HCT116 (cell line): ENCODE data around the gene CERKL. TPM values are rescaled to one million over a fixed set of nuclear protein-coding genes. Genes with fewer than 3 reads are reported as not detected.

Experiments
- ATAC-seq: fragments of 200-7000 bp; cut with Tn5 transposase; 2 replicates; pipeline ENCODE4 v1.9.1; 2020; ENCODE audit warnings: mild to moderate bottlenecking, moderate library complexity
- BruUV-seq: library from RNA; stranded (reverse); fragments of 400-500 nt; replicated peaks from 2 replicates; lab custom pipeline; 2021; lab: Mats Ljungman, UMichigan
- CTCF ChIA-PET: fragments of 300-600 bp; sonication (Branson Sonifier 250); formaldehyde crosslinking; loops from one replicate; lab custom pipeline; 2021; ENCODE audit warnings: antibody characterized with exemption; lab: Charles Lee
- POLR2A ChIA-PET: fragments of 300-600, 350-600 bp; sonication (Branson Sonifier 250); formaldehyde crosslinking; loops from one replicate; lab custom pipeline; 2021; ENCODE audit warnings: antibody characterized with exemption; lab: Charles Lee
- RAD21 ChIA-PET, 2 experiments: fragments of 300-600 bp; sonication (Branson Sonifier 250); formaldehyde crosslinking; loops; one replicate each; lab custom pipeline; 2023; ENCODE audit warnings: low total read pairs in 2 of 2; ENCODE audit not compliant: uncharacterized antibody in 2 of 2, unreplicated experiment in 2 of 2, low non-redundant PET in 1 of 2; lab: Charles Lee
- DNase-seq: peaks from one replicate; pipeline ENCODE4 v3.0.0-alpha.2; 2010; ENCODE audit warnings: low read depth, low spot score
- H2AFZ ChIP-seq: fragments of 200-600 bp; shearing (Covaris generic), sonication (generic); 2 replicates; pipeline ENCODE4 v1.6.1; 2017; ENCODE audit warnings: low read depth, mixed run types, mixed read lengths, antibody characterized with exemption, low read length; ENCODE audit not compliant: poor library complexity, severe bottlenecking
- H3K27ac ChIP-seq: 2 replicates; pipeline ENCODE4 v1.5.1; 2012; ENCODE audit warnings: low read depth, low read length
- H3K27me3 ChIP-seq: fragments of 200-600 bp; sonication (generic); 2 replicates; pipeline ENCODE4 v1.6.1; 2016; ENCODE audit warnings: mixed run types, low read length, mixed read lengths; ENCODE audit not compliant: insufficient read depth
- H3K36me3 ChIP-seq, 2 experiments: fragments of 200-500 bp in 1 of 2; fragments of 200-600 bp in 1 of 2; sonication (Bioruptor generic) in 1 of 2; sonication (generic) in 1 of 2; 2 replicates each; pipeline versions ENCODE4 v1.5.1 to v1.6.1; 2014 to 2016; ENCODE audit warnings: low read length in 2 of 2, inconsistent platforms in 1 of 2, mixed read lengths in 1 of 2, mixed run types in 1 of 2; ENCODE audit not compliant: insufficient read depth in 2 of 2, control insufficient read depth in 1 of 2
- H3K4me1 ChIP-seq, 2 experiments: fragments of 200-600 bp in 1 of 2; sonication (generic) in 1 of 2; 2 replicates each; pipeline versions ENCODE4 v1.5.1 to v1.6.1; 2012 to 2017; ENCODE audit warnings: low read length in 2 of 2, inconsistent platforms in 1 of 2, mild to moderate bottlenecking in 1 of 2, mixed read lengths in 1 of 2, mixed run types in 1 of 2, moderate library complexity in 1 of 2; ENCODE audit not compliant: insufficient read depth in 2 of 2, control insufficient read depth in 1 of 2
- H3K4me2 ChIP-seq: fragments of 200-600 bp; sonication (generic); 2 replicates; pipeline ENCODE4 v1.6.1; 2017; ENCODE audit warnings: mixed run types, low read length, mixed read lengths
- H3K4me3 ChIP-seq, 2 experiments: fragments of 200-600 bp in 1 of 2; sonication (generic) in 1 of 2; replicated peaks in 1 of 2; 2 replicates each; pipeline ENCODE4 v1.5.1; 2011 to 2016; ENCODE audit warnings: low read length in 2 of 2, control low read depth in 1 of 2, low read depth in 1 of 2, mild to moderate bottlenecking in 1 of 2, mixed read lengths in 1 of 2, mixed run types in 1 of 2
- H3K79me2 ChIP-seq: fragments of 200-600 bp; sonication (generic); 2 replicates; pipeline ENCODE4 v1.6.1; 2017; ENCODE audit warnings: mild to moderate bottlenecking, mixed run types, low read length, moderate library complexity, mixed read lengths; ENCODE audit not compliant: insufficient read depth
- H3K9ac ChIP-seq: fragments of 200-600 bp; sonication (generic); 2 replicates; pipeline ENCODE4 v1.6.1; 2016; ENCODE audit warnings: low read length, mixed read lengths
- H3K9me2 ChIP-seq: fragments of 200-600 bp; sonication (generic), shearing (Covaris generic); 2 replicates; pipeline ENCODE4 v1.6.1; 2017; ENCODE audit warnings: mixed run types, mild to moderate bottlenecking, moderate library complexity; ENCODE audit not compliant: insufficient read depth
- H3K9me3 ChIP-seq, 2 experiments: fragments of 200-500 bp in 1 of 2; fragments of 200-600 bp in 1 of 2; sonication (Bioruptor generic) in 1 of 2; sonication (generic) in 1 of 2; 2 replicates each; pipeline ENCODE4 v1.6.1; 2014 to 2017; ENCODE audit warnings: low read length in 2 of 2, mixed read lengths in 2 of 2, inconsistent platforms in 1 of 2, low read depth in 1 of 2, mild to moderate bottlenecking in 1 of 2, mixed run types in 1 of 2, moderate library complexity in 1 of 2; ENCODE audit not compliant: control insufficient read depth in 1 of 2, insufficient read depth in 1 of 2
- H4K20me1 ChIP-seq: fragments of 200-600 bp; sonication (generic), shearing (Covaris generic); 2 replicates; pipeline ENCODE4 v1.6.1; 2017; ENCODE audit warnings: mixed run types, mild to moderate bottlenecking, moderate library complexity; ENCODE audit not compliant: insufficient read depth
- JUND ChIP-seq: IDR thresholded peaks from 2 replicates; pipeline ENCODE4 v1.6.1; 2012
- POLR2AphosphoS5 ChIP-seq: IDR thresholded peaks from 2 replicates; pipeline ENCODE4 v1.6.1; 2011; ENCODE audit warnings: mild to moderate bottlenecking, low read depth, low read length, moderate library complexity
- RAD21 ChIP-seq: IDR thresholded peaks from 2 replicates; pipeline ENCODE4 v1.6.1; 2012; ENCODE audit warnings: low read depth, mild to moderate bottlenecking
- YY1 ChIP-seq: IDR thresholded peaks from 2 replicates; pipeline ENCODE4 v1.6.1; 2011; ENCODE audit warnings: low read length, low read depth, moderate library complexity, mild to moderate bottlenecking; ENCODE audit not compliant: insufficient replicate concordance; ENCODE audit errors: extremely low read depth
- intact Hi-C: fragments of 100-400 bp; cut with micrococcal nuclease; formaldehyde crosslinking; loops from 2 replicates; pipeline ENCODE4 v1.10.0; 2022
- total RNA-seq: library from RNA; stranded (reverse); gene quantifications from one replicate; pipeline ENCODE4 v1.2.1, GENCODE V29; 2021; ENCODE audit not compliant: unreplicated experiment
- TF ChIP-seq, protein P1 (sequence below), 3 experiments: fragments of 200-600 bp in 1 of 3; sonication (generic) in 1 of 3; IDR thresholded peaks in 2 of 3; conservative IDR thresholded peaks in 1 of 3; 2 replicates each; pipeline ENCODE4 v1.5.1; 2012 to 2017; ENCODE audit warnings: low read depth in 2 of 3, low read length in 2 of 3, antibody characterized with exemption in 1 of 3, borderline replicate concordance in 1 of 3, control low read depth in 1 of 3, mild to moderate bottlenecking in 1 of 3, mixed read lengths in 1 of 3, mixed run types in 1 of 3, moderate library complexity in 1 of 3; ENCODE audit not compliant: insufficient read depth in 1 of 3

The CERKL gene
- total RNA-seq, 1 experiment from 2014 or later, result 0.66 TPM

GRCh38 chr2:181563101-181563692 is 93.7 kb downstream of the CERKL start:
- Histone ChIP-seq H3K79me2 (no peaks in the 10 kb centered on the region), H3K4me2 (no peak overlapping the region), H3K27ac (no peak overlapping the region), H3K4me1 (no peaks in the 10 kb centered on the region), H3K9me2 (no peaks in the 10 kb centered on the region), H3K9me3 (no peaks in the 10 kb centered on the region), H4K20me1 (no peaks in the 10 kb centered on the region), H2AFZ (no peak overlapping the region), H3K4me3 (no peak overlapping the region), H3K9ac (no peak overlapping the region), H3K27me3 (no peaks in the 10 kb centered on the region), H3K36me3 (no peaks in the 10 kb centered on the region)
- intact Hi-C loops, result no loop called here
- POLR2A ChIA-PET, result no interaction called here
- TF ChIP-seq RAD21, result no peak
- TF ChIP-seq JUND, result no peak
- TF ChIP-seq POLR2AphosphoS5, result no peak
- TF ChIP-seq, protein P1, sequence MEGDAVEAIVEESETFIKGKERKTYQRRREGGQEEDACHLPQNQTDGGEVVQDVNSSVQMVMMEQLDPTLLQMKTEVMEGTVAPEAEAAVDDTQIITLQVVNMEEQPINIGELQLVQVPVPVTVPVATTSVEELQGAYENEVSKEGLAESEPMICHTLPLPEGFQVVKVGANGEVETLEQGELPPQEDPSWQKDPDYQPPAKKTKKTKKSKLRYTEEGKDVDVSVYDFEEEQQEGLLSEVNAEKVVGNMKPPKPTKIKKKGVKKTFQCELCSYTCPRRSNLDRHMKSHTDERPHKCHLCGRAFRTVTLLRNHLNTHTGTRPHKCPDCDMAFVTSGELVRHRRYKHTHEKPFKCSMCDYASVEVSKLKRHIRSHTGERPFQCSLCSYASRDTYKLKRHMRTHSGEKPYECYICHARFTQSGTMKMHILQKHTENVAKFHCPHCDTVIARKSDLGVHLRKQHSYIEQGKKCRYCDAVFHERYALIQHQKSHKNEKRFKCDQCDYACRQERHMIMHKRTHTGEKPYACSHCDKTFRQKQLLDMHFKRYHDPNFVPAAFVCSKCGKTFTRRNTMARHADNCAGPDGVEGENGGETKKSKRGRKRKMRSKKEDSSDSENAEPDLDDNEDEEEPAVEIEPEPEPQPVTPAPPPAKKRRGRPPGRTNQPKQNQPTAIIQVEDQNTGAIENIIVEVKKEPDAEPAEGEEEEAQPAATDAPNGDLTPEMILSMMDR (IDR thresholded peaks at IDR 0.05 in 2 of 3, conservative IDR thresholded peaks at IDR 0.05 in 1 of 3; ENCODE audit: borderline replicate concordance in 1 of 3, insufficient read depth in 1 of 3, low read depth in 2 of 3, low read length in 2 of 3), result no peak
- no peak for TF ChIP-seq YY1
- RAD21 ChIA-PET, result no interaction called here
- CTCF ChIA-PET, result interaction anchor here (1.7 kb wide), 1 partner anchor 10 kb away, joined by 4 read pairs; no protein-coding TSS in a partner anchor
- ATAC-seq (no peak), DNase-seq (no peak)
- no TSS peak for BruUV-seq

GRCh38 chr2:181558371-181558770 is 98.5 kb downstream of the CERKL start:
- DNase-seq (no peak), ATAC-seq (no peak)
- no peak for TF ChIP-seq YY1
- no TSS peak for BruUV-seq
- H3K27me3 ChIP-seq, result no peaks in the 10 kb centered on the region
- no peak overlapping the region for H2AFZ ChIP-seq
- peaks cover 0 to 3% of the 10 kb centered on the region in 2 experiments; a peak in 2 of 4 replicates for H3K4me1 ChIP-seq
- H4K20me1 ChIP-seq, result no peaks in the 10 kb centered on the region
- ChIA-PET POLR2A (no interaction called here), RAD21 (no interaction called here), CTCF (interaction anchor here (1.1 kb wide), 1 partner anchor 15 kb away, joined by 5 read pairs; no protein-coding TSS in a partner anchor)
- no peaks in the 10 kb centered on the region for H3K79me2 ChIP-seq
- H3K36me3 ChIP-seq, result no peaks in the 10 kb centered on the region
- H3K9ac ChIP-seq, result no peak overlapping the region
- intact Hi-C loops, result no loop called here
- H3K9me3 ChIP-seq, result no peaks in the 10 kb centered on the region
- H3K9me2 ChIP-seq, result no peaks in the 10 kb centered on the region
- H3K4me3 ChIP-seq, result no peak overlapping the region
- no peak overlapping the region for H3K4me2 ChIP-seq
- H3K27ac ChIP-seq, result no peak overlapping the region
